Mucosa of descending colon (tissue), 3 donors: ENCODE data around the gene ZNF716. TPM values are rescaled to one million over a fixed set of nuclear protein-coding genes. Genes with fewer than 3 reads are reported as not detected.

Experiments
- ATAC-seq: fragments of 200-7000 bp; cut with Tn5 transposase; one replicate; pipeline ENCODE4 v1.9.1; 2020; ENCODE audit warnings: mild to moderate bottlenecking, moderate library complexity
- DNase-seq, 3 donors: peaks; one replicate each; pipeline ENCODE4 v3.0.0-alpha.2; 2020
- H3K36me3 ChIP-seq: fragments of 200-600 bp; one replicate; pipeline ENCODE4 v1.8.0; 2021; ENCODE audit warnings: low read depth, mild to moderate bottlenecking
- H3K4me1 ChIP-seq: fragments of 200-600 bp; one replicate; pipeline ENCODE4 v1.8.0; 2021; ENCODE audit warnings: low read depth, mild to moderate bottlenecking
- H3K4me3 ChIP-seq: fragments of 200-600 bp; one replicate; pipeline ENCODE4 v1.8.0; 2021; ENCODE audit warnings: mild to moderate bottlenecking
- H3K9me3 ChIP-seq: fragments of 200-600 bp; one replicate; pipeline ENCODE4 v1.8.0; 2021; ENCODE audit warnings: mild to moderate bottlenecking
- intact Hi-C, 2 donors: fragments of 100-400 bp; cut with DNase I in 1 of 2; cut with micrococcal nuclease in 1 of 2; formaldehyde crosslinking; loops; one replicate each; pipeline versions ENCODE4 v1.11.0 to v1.11.1; 2022; cut with DNase I, micrococcal nuclease
- total RNA-seq, 3 donors: library from RNA; stranded (reverse); fragmentation: NEBNext Ultra II Directional in 2 of 3; extraction: Animal tissue kit (Norgen Biotek cat#: 25700) in 2 of 3; gene quantifications; one replicate each; pipeline versions ENCODE4 v1.2.1 to v1.2.4, GENCODE V29; 2021 to 2023
- TF ChIP-seq, protein P1 (sequence below): fragments of 200-600 bp; IDR thresholded peaks from one replicate; pipeline ENCODE4 v1.8.0; 2022; ENCODE audit warnings: antibody characterized with exemption, mild to moderate bottlenecking
- donor health status: DM: no; HTN: no; CAD: no; lungs with moderate emphysema.
- donor health status: DM: no; HTN: no; CAD: no.
- donor health status: DM: no; HTN: yes; CAD: no.

The ZNF716 gene
- total RNA-seq, 3 donors from 2014 or later: not detected

DNA sequence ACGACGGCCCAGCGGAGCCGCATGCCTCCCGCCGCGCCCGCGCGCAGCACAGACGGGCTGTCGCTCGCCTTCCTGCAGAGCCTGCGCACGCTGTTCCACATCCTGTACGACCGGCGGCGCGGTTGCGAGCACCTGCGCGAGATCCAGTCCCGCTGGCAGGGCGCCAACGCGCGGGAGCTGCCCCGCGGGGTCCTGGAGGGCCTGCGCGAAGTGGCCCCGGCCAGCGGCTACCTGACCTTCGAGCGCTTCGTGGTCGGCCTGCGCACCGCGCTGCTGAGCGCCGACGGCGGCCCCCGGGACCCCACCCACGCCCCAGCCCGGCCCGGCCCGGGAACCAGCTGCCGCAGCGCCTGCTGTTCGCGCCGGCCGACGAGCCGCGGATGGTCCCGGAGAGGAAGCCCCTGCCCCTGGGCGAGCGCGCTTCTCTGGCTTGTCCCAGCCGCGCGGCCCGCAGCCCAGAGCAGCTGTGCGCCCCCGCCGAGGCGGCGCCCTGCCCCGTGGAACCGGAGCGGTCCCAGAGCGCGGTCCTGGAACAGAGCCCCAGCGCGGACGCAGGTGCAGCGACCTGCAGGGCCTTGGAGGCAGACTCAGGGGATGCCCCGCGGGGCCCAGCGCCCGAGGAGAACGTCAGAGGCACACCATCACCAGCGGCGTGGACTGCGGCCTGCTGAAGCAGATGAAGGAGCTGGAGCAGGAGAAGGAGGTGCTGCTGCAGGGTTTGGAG, 25.3 kb upstream of the ZNF716 start:
- Histone ChIP-seq H3K4me3 (no peak overlapping the region), H3K36me3 (no peaks in the 10 kb centered on the region), H3K4me1 (no peaks in the 10 kb centered on the region), H3K9me3 (peaks cover 58% of the 10 kb centered on the region)
- no peak for DNase-seq
- intact Hi-C loops: no loop called here
- TF ChIP-seq, protein P1, sequence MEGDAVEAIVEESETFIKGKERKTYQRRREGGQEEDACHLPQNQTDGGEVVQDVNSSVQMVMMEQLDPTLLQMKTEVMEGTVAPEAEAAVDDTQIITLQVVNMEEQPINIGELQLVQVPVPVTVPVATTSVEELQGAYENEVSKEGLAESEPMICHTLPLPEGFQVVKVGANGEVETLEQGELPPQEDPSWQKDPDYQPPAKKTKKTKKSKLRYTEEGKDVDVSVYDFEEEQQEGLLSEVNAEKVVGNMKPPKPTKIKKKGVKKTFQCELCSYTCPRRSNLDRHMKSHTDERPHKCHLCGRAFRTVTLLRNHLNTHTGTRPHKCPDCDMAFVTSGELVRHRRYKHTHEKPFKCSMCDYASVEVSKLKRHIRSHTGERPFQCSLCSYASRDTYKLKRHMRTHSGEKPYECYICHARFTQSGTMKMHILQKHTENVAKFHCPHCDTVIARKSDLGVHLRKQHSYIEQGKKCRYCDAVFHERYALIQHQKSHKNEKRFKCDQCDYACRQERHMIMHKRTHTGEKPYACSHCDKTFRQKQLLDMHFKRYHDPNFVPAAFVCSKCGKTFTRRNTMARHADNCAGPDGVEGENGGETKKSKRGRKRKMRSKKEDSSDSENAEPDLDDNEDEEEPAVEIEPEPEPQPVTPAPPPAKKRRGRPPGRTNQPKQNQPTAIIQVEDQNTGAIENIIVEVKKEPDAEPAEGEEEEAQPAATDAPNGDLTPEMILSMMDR: no peak
- no peak for ATAC-seq

DNA sequence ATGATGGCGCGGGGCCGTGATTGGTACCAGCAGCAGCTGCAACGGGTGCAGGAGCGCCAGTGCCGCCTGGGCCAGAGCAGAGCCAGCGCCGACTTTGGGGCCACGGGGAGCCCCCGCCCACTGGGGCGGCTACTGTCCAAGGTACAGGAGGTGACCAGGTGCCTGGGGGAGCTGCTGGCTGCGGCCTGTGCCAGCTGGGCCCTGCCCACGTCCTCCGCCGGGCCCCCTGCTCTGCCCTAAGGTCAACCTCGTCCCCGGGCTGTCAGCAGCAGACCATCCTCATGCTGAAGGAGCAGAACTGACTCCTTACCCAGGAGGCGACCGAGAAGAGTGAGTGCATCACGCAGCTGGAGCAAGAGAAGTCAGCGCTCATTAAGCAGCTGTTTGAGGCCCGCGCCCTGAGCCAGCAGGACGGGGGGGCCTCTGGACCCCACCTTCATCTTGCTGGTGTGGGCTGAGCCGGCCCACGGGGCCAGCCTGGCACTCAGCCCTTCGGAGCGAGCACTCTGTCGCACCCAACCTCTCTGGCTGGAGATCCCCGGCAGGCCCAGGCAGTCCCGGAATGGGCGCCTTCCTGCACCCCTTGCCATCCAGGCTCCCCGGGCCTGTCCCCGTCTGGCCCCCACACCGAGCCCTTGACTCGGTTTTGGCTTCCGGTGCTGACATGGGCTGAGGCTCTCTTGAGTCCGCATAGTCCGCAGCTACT, 24.6 kb upstream of the ZNF716 start:
- H3K36me3 ChIP-seq: no peaks in the 10 kb centered on the region
- no peak overlapping the region for H3K4me3 ChIP-seq
- TF ChIP-seq, protein P1: no peak
- ATAC-seq (no peak), DNase-seq (no peak)
- intact Hi-C loops: no loop called here
- H3K4me1 ChIP-seq: no peaks in the 10 kb centered on the region
- H3K9me3 ChIP-seq: peaks cover 54% of the 10 kb centered on the region

DNA sequence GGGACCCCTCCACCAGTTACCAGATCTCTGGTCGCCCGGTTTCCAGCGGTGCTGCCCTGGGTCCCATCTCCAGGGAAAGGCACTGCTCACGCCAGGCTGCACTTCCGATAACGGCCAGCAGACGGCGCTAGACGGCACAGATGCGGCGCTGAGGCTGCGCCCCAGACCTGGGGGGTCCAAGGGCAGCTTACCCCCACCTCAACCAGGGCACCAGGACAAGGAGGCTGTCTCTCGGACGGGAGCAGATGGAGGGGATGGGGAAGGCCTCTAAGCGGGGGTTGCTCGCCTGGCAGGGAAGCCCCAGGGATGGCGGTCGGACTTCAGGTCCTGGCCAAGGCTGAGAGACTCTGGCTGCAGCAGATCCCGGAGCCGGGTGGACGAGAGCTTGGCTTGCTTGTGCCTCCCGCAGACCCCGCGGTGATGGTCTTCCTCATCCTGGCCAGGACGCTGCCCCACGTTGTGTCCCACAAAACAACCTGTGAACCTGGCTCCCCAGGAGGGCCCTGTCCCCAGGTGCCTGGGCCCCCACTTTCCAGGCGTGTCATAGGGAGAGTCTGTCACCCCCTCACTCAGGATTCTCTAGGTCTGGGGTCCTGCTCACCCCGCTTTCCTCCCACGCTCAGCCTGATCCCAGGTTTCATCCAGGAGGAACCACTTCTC, 23.9 kb upstream of the ZNF716 start:
- no peak for DNase-seq

DNA sequence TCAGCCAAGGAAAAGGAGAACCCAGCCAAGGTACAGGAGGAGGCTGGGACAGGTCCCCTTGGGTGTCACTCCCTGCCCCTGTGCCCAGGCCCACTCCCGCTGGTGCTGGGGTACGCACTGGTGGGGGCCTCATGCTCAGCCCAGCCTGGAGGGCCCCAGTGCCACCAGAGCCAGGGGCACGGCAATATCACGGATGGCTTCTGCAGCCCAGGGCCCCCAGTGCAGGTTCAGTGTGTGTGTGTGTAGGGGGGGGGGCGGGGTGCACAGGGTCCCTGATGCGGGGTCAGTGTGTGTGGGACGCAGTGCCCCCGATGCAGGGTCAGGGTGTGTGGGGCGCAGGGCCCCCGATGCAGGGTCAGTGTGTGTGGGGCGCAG, 23.4 kb upstream of the ZNF716 start:
- no peak for ATAC-seq
- no peak overlapping the region for H3K4me3 ChIP-seq
- TF ChIP-seq, protein P1: no peak
- intact Hi-C loops: no loop called here
- H3K36me3 ChIP-seq: no peaks in the 10 kb centered on the region
- DNase-seq: no peak
- H3K4me1 ChIP-seq: no peaks in the 10 kb centered on the region
- H3K9me3 ChIP-seq: peaks cover 55% of the 10 kb centered on the region

More for the DNA sequence above, 23.9 kb upstream of the ZNF716 start:
- Histone ChIP-seq H3K9me3 (peaks cover 57% of the 10 kb centered on the region), H3K4me3 (no peak overlapping the region), H3K36me3 (no peaks in the 10 kb centered on the region), H3K4me1 (no peaks in the 10 kb centered on the region)
- TF ChIP-seq, protein P1: no peak
- intact Hi-C loops: no loop called here
- no peak for ATAC-seq

DNA sequence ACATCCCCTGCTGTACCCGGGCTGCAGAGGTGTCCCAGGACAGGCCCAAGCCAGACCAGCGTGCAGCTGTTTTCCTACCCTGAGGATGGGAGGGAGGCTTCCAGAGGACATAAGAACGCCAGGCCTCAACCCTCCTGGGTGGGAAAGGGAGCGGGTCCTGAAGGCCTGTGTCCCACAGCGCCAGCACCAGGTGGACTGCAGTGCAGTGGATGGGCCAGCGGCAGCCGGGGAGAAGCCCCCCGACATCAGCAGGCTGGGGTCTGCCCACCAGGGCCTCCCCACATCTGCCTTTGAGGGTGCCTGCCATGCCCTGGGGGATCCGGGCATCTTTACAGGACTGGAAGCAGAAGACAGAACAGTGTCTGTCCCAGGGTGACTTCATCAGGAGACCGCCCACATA, 22.8 kb upstream of the ZNF716 start:
- DNase-seq (no peak), ATAC-seq (no peak)
- TF ChIP-seq, protein P1: no peak
- Histone ChIP-seq H3K9me3 (peaks cover 59% of the 10 kb centered on the region), H3K4me1 (no peaks in the 10 kb centered on the region), H3K36me3 (no peaks in the 10 kb centered on the region), H3K4me3 (no peak overlapping the region)
- intact Hi-C loops: no loop called here
